HCT116 (cell line): Measurements from ENCODE around the gene DNAJC1. TPM values are rescaled to one million over a fixed set of nuclear protein-coding genes. Genes with fewer than 3 reads are reported as not detected.

ENCODE experiments used
- ATAC-seq: fragments of 200-7000 bp; cut with Tn5 transposase; 2 replicates; pipeline ENCODE4 v1.9.1; 2020; ENCODE audit warnings: mild to moderate bottlenecking, moderate library complexity
- BruUV-seq: library from RNA; stranded (reverse); fragments of 400-500 nt; replicated peaks from 2 replicates; lab custom pipeline; 2021; lab: Mats Ljungman, UMichigan
- CTCF ChIA-PET: fragments of 300-600 bp; sonication (Branson Sonifier 250); formaldehyde crosslinking; loops from one replicate; lab custom pipeline; 2021; ENCODE audit warnings: antibody characterized with exemption; lab: Charles Lee
- POLR2A ChIA-PET: fragments of 300-600, 350-600 bp; sonication (Branson Sonifier 250); formaldehyde crosslinking; loops from one replicate; lab custom pipeline; 2021; ENCODE audit warnings: antibody characterized with exemption; lab: Charles Lee
- RAD21 ChIA-PET, 2 experiments: fragments of 300-600 bp; sonication (Branson Sonifier 250); formaldehyde crosslinking; loops; one replicate each; lab custom pipeline; 2023; ENCODE audit warnings: low total read pairs in 2 of 2; ENCODE audit not compliant: uncharacterized antibody in 2 of 2, unreplicated experiment in 2 of 2, low non-redundant PET in 1 of 2; lab: Charles Lee
- DNase-seq: peaks from one replicate; pipeline ENCODE4 v3.0.0-alpha.2; 2010; ENCODE audit warnings: low read depth, low spot score
- H2AFZ ChIP-seq: fragments of 200-600 bp; shearing (Covaris generic), sonication (generic); 2 replicates; pipeline ENCODE4 v1.6.1; 2017; ENCODE audit warnings: low read depth, mixed run types, mixed read lengths, antibody characterized with exemption, low read length; ENCODE audit not compliant: poor library complexity, severe bottlenecking
- H3K27ac ChIP-seq: 2 replicates; pipeline ENCODE4 v1.5.1; 2012; ENCODE audit warnings: low read depth, low read length
- H3K27me3 ChIP-seq: fragments of 200-600 bp; sonication (generic); 2 replicates; pipeline ENCODE4 v1.6.1; 2016; ENCODE audit warnings: mixed run types, low read length, mixed read lengths; ENCODE audit not compliant: insufficient read depth
- H3K36me3 ChIP-seq, 2 experiments: fragments of 200-500 bp in 1 of 2; fragments of 200-600 bp in 1 of 2; sonication (Bioruptor generic) in 1 of 2; sonication (generic) in 1 of 2; 2 replicates each; pipeline versions ENCODE4 v1.5.1 to v1.6.1; 2014 to 2016; ENCODE audit warnings: low read length in 2 of 2, inconsistent platforms in 1 of 2, mixed read lengths in 1 of 2, mixed run types in 1 of 2; ENCODE audit not compliant: insufficient read depth in 2 of 2, control insufficient read depth in 1 of 2
- H3K4me1 ChIP-seq, 2 experiments: fragments of 200-600 bp in 1 of 2; sonication (generic) in 1 of 2; 2 replicates each; pipeline versions ENCODE4 v1.5.1 to v1.6.1; 2012 to 2017; ENCODE audit warnings: low read length in 2 of 2, inconsistent platforms in 1 of 2, mild to moderate bottlenecking in 1 of 2, mixed read lengths in 1 of 2, mixed run types in 1 of 2, moderate library complexity in 1 of 2; ENCODE audit not compliant: insufficient read depth in 2 of 2, control insufficient read depth in 1 of 2
- H3K4me2 ChIP-seq: fragments of 200-600 bp; sonication (generic); 2 replicates; pipeline ENCODE4 v1.6.1; 2017; ENCODE audit warnings: mixed run types, low read length, mixed read lengths
- H3K4me3 ChIP-seq, 2 experiments: fragments of 200-600 bp in 1 of 2; sonication (generic) in 1 of 2; replicated peaks in 1 of 2; 2 replicates each; pipeline ENCODE4 v1.5.1; 2011 to 2016; ENCODE audit warnings: low read length in 2 of 2, control low read depth in 1 of 2, low read depth in 1 of 2, mild to moderate bottlenecking in 1 of 2, mixed read lengths in 1 of 2, mixed run types in 1 of 2
- H3K79me2 ChIP-seq: fragments of 200-600 bp; sonication (generic); 2 replicates; pipeline ENCODE4 v1.6.1; 2017; ENCODE audit warnings: mild to moderate bottlenecking, mixed run types, low read length, moderate library complexity, mixed read lengths; ENCODE audit not compliant: insufficient read depth
- H3K9ac ChIP-seq: fragments of 200-600 bp; sonication (generic); 2 replicates; pipeline ENCODE4 v1.6.1; 2016; ENCODE audit warnings: low read length, mixed read lengths
- H3K9me2 ChIP-seq: fragments of 200-600 bp; sonication (generic), shearing (Covaris generic); 2 replicates; pipeline ENCODE4 v1.6.1; 2017; ENCODE audit warnings: mixed run types, mild to moderate bottlenecking, moderate library complexity; ENCODE audit not compliant: insufficient read depth
- H3K9me3 ChIP-seq, 2 experiments: fragments of 200-500 bp in 1 of 2; fragments of 200-600 bp in 1 of 2; sonication (Bioruptor generic) in 1 of 2; sonication (generic) in 1 of 2; 2 replicates each; pipeline ENCODE4 v1.6.1; 2014 to 2017; ENCODE audit warnings: low read length in 2 of 2, mixed read lengths in 2 of 2, inconsistent platforms in 1 of 2, low read depth in 1 of 2, mild to moderate bottlenecking in 1 of 2, mixed run types in 1 of 2, moderate library complexity in 1 of 2; ENCODE audit not compliant: control insufficient read depth in 1 of 2, insufficient read depth in 1 of 2
- H4K20me1 ChIP-seq: fragments of 200-600 bp; sonication (generic), shearing (Covaris generic); 2 replicates; pipeline ENCODE4 v1.6.1; 2017; ENCODE audit warnings: mixed run types, mild to moderate bottlenecking, moderate library complexity; ENCODE audit not compliant: insufficient read depth
- ELF1 ChIP-seq: IDR thresholded peaks from 2 replicates; pipeline ENCODE4 v1.6.1; 2012; ENCODE audit warnings: low read depth, borderline replicate concordance
- ZNF274 ChIP-seq: fragments of 200-500 bp; sonication (Bioruptor generic); IDR thresholded peaks from 2 replicates; pipeline ENCODE4 v1.6.1; 2014; ENCODE audit warnings: mild to moderate bottlenecking, low read depth, low read length, inconsistent platforms
- intact Hi-C: fragments of 100-400 bp; cut with micrococcal nuclease; formaldehyde crosslinking; loops from 2 replicates; pipeline ENCODE4 v1.10.0; 2022
- total RNA-seq: library from RNA; stranded (reverse); gene quantifications from one replicate; pipeline ENCODE4 v1.2.1, GENCODE V29; 2021; ENCODE audit not compliant: unreplicated experiment
- TF ChIP-seq, protein P1 (sequence below): IDR thresholded peaks from 2 replicates; pipeline ENCODE4 v1.6.1; 2011; ENCODE audit warnings: mild to moderate bottlenecking, low read length, moderate library complexity; ENCODE audit not compliant: insufficient replicate concordance; ENCODE audit errors: extremely low read depth

The DNAJC1 gene
- total RNA-seq, 1 experiment from 2014 or later = 17.9 TPM

DNA sequence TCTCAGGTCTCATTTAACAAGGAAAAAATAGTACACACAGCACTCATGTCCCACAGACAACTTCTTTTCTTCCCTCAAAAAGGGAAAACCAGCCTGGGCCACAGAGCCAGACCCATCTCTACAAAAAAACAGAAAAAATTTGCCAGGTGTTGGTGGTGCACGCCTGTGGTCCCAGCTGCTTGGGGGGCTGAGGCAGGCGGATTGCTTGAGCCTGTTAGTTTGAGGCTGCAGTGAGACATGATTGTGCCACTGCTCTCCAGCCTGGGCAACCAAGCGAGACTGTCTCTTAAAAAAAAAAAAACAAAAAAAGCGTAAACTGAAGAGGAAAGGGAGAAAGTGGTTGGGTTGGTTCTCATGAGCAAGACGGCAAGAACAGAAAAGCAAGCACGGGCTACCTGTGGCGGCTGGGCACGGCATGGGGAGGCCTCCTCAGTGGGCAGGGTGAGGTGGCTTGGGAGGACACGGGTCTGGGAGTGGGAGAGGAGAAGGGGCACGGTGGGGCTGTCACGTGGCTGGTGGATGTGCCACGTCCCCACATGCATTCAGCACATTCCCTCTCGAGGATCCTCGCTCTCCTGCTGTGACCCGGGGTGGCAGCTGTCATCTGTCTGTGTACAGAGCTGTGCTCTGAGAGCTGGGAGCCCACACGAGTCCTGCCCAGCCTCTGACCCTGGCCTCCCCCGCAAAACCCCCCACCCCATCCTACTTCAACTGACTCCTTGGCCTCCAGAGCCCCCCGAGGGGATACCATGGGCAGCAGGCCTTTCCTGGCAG is 249.8 kb downstream of the DNAJC1 start:
- intact Hi-C loops = no loop called here
- DNase-seq (no peak), ATAC-seq (no peak)
- Histone ChIP-seq H2AFZ (no peak overlapping the region), H3K4me3 (no peak overlapping the region), H4K20me1 (no peaks in the 10 kb centered on the region), H3K36me3 (no peaks in the 10 kb centered on the region), H3K4me1 (peaks cover 30 to 46% of the 10 kb centered on the region in 2 experiments), H3K79me2 (no peaks in the 10 kb centered on the region), H3K9me2 (no peaks in the 10 kb centered on the region), H3K27ac (no peak overlapping the region), H3K4me2 (no peak overlapping the region), H3K9me3 (no peaks in the 10 kb centered on the region), H3K9ac (no peak overlapping the region), H3K27me3 (no peaks in the 10 kb centered on the region)
- ChIA-PET RAD21 (no interaction called here), POLR2A (no interaction called here), CTCF (no interaction called here)
- no TSS peak for BruUV-seq
- TF ChIP-seq ZNF274 (no peak), ELF1 (no peak)
- TF ChIP-seq, protein P1, sequence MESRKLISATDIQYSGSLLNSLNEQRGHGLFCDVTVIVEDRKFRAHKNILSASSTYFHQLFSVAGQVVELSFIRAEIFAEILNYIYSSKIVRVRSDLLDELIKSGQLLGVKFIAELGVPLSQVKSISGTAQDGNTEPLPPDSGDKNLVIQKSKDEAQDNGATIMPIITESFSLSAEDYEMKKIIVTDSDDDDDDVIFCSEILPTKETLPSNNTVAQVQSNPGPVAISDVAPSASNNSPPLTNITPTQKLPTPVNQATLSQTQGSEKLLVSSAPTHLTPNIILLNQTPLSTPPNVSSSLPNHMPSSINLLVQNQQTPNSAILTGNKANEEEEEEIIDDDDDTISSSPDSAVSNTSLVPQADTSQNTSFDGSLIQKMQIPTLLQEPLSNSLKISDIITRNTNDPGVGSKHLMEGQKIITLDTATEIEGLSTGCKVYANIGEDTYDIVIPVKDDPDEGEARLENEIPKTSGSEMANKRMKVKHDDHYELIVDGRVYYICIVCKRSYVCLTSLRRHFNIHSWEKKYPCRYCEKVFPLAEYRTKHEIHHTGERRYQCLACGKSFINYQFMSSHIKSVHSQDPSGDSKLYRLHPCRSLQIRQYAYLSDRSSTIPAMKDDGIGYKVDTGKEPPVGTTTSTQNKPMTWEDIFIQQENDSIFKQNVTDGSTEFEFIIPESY = no peak
